ENCODE results near the gene ARSK.

Gene ARSK

GRCh38 chr5:95624368-95624767, 69.5 kb downstream of the ARSK start:
- no peak for DNase-seq (ENCODE audit: low read depth)
- no peak for TF ChIP-seq CTCF (conservative IDR thresholded peaks at IDR 0.05; ENCODE audit: low read depth, low read length)
- no peak overlapping the region for H3K4me3 ChIP-seq (ENCODE audit: low read depth, low read length)

DNA sequence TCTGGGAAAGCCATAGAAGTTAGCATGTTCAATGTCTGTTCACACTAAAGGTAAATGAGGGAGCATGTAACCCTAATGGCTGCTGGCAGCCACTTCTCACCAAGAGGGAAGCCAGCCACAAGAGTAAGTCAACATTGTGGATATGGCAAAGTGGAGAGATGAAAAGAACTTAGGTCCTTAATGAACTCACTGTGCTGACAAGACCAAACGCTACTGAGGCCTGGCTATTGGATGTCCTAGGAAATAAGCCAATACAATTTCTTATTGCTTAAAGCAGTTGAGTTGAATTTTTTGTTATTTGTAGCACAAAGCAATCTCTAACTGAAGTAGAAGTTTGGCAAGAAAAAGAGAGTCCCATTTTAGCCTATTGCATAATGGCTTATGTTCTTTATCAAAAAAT, 71.8 kb downstream of the ARSK start:
- H3K4me3 ChIP-seq (ENCODE audit: low read depth, low read length), result no peak overlapping the region
- no peak for TF ChIP-seq CTCF (conservative IDR thresholded peaks at IDR 0.05; ENCODE audit: low read depth, low read length)
- no peak for DNase-seq (ENCODE audit: low read depth)

GRCh38 chr5:95627971-95628810, 73.3 kb downstream of the ARSK start:
- no peak for DNase-seq (ENCODE audit: low read depth)
- H3K4me3 ChIP-seq (ENCODE audit: low read depth, low read length), result no peak overlapping the region
- no peak for TF ChIP-seq CTCF (conservative IDR thresholded peaks at IDR 0.05; ENCODE audit: low read depth, low read length)

DNA sequence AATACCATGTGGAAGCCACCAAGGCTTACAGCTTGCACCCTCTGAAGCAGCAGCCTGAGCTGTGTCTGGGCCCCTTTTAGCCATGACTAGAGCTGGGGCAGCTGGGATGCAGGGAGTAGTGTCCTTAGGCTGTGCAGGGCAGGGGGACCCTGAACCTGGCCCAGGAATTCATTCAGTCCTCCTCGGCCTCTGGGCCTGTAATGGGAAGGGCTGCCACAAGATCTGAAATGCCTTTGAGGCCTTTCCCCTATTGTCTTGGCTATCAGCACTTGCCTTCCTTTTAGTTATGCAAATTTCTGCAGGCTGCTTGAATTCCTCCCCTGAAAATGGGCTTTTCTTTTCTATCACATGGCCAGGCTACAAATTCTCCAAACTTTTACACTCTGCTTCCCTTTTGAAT, 74.0 kb downstream of the ARSK start:
- no peak for TF ChIP-seq CTCF (conservative IDR thresholded peaks at IDR 0.05; ENCODE audit: low read depth, low read length)
- no peak for DNase-seq (ENCODE audit: low read depth)

GRCh38 chr5:95630394-95630917, 75.6 kb downstream of the ARSK start:
- DNase-seq (ENCODE audit: low read depth), result no peak
- H3K4me3 ChIP-seq (ENCODE audit: low read depth, low read length), result no peak overlapping the region
- no peak for TF ChIP-seq CTCF (conservative IDR thresholded peaks at IDR 0.05; ENCODE audit: low read depth, low read length)

More for the DNA sequence above, 74.0 kb downstream of the ARSK start:
- H3K4me3 ChIP-seq (ENCODE audit: low read depth, low read length), result no peak overlapping the region

- no peak for TF ChIP-seq CTCF (conservative IDR thresholded peaks at IDR 0.05; ENCODE audit: low read depth, low read length)
- H3K4me3 ChIP-seq (ENCODE audit: low read depth, low read length), result no peak overlapping the region
- DNase-seq (ENCODE audit: low read depth), result peak; percentile 83
Observed at GRCh38 chr5:95631255-95631958, 76.5 kb downstream of the ARSK start.
